HG02943 (cell line): ENCODE results near the gene MYO6.
"Not testable (repeated sequence)": the region's sequence is repeated elsewhere in the genome, so short reads cannot be mapped to it uniquely, and the experiment has no call there.

ENCODE experiments used
- ATAC-seq: cut with Tn5 transposase; IDR thresholded peaks from one replicate; pipeline ENCODE4 v1.9.1; 2021; ENCODE audit warnings: mild to moderate bottlenecking, low read depth, moderate library complexity; ENCODE audit not compliant: unreplicated experiment

MYO6 gene

DNA sequence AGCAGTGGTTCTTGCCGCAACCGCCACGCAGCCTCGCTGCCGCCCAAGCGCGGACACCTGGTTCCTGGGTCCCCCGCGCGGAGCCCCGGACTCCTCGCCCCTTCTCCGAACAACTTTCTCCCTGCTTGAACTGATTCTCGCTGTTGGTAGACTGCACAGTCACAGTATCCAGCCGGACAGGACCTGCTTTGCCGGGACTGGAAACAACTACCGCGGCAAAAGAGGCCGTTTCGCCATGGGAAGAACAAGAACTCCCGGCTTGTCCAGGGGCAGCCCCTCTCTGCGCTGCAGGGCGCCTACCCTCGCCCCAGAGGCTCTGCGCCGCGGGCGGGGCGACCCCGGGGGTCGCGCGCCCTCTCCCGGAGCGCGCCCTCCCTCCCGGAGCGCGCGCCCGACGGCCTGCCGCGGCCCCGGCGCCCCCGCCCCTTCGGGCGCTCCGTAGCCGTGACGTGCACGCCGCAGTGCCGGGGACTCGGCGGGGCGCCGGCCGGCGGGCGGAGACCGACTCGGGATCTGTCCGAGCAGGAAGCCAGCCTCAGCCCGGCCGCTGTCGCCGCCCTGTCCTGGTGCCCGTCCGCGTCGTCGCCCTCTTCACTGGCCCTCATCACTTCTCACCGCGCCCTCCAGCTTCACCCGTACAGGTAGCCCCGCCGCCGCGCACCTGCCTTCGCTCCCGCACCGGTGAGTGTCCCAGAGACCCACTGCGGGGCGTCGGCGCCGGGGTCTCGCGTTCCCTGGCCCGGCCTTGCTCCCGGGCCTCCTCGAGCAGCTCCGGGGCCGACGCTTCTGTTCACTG lies at the start of gene MYO6:
Gene MYO6, plus strand, starts transcription at position 497 of the 796 bp plus-strand sequence. CDS start 68,309 bp downstream, outside the sequence.
- ATAC-seq: peak; percentile 66

DNA sequence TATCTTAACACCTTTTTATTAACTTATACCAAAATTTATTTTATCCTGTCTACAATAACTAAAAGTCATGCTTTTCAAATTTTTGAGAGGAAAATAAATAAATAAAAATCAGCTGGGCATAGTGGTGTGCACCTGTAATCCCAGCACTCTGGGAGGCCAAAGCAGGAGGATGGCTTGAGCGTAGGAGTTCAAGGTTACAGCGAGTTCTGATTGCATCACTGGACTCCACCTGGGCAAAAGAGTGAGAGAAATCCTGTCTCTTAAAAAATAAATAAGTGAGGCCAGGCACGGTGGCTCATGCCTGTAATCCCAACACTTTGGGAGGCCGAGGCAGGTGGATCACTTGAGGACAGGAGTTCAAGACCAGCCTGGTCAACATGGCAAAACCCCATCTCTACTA lies 40.7 kb upstream of the MYO6 start:
- ATAC-seq: not testable (repeated sequence)

DNA sequence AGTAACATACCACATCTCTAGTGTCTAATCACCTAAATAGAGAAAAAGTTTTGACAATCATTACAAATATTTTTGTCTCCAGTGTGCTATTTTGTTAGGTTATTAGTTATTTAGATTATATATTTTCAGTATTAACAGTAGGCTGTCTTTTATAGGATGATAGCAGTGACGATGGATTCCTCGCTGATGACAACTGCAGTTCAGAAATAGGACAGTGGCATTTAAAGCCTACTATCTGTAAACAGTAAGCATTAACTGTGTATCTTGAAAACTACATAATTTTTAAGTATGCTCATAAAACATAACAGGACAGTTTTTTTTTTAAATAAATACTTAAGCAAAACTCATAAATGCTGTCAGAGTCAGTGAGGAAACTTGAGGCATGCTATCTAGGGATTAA lies 37.9 kb upstream of the MYO6 start:
- ATAC-seq: no peak

DNA sequence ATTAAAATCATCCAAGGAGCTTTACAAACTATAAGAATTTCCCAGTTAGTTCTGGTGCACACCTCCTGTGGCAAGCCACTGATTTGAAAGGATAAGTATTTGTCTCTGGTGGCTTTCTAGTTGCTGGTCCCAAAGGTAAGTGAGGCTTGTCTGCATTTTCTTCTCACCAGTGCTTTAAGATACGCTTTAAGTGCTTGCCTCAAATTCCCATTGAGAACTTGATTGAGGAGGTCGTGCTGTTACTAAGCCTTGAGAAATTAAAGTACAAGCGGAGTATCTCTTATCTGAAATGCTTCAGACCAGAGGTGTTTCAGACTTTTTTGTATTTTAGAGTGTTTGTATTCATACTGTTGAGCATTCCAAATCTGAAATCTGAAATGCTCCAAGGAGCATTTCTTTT lies 29.9 kb upstream of the MYO6 start:
- no peak for ATAC-seq

DNA sequence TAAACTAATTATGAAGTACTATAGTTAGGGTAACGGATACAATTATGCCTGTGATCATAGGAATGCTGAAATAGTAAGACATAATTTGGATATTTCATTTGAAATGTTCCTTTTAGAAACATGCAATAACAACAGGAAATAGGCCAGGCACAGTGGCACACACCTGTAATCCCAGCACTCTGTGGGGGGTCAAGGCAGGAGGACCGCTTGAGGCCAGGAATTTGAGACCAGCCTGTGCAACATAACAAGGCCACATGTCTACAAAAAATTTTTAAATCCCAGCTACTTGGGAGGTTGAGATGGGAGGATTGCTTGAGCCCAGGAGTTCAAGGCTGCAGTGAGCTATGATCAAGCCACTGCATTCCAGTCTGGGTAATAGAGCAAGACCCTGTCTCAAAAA lies 25.7 kb upstream of the MYO6 start:
- ATAC-seq: no peak

DNA sequence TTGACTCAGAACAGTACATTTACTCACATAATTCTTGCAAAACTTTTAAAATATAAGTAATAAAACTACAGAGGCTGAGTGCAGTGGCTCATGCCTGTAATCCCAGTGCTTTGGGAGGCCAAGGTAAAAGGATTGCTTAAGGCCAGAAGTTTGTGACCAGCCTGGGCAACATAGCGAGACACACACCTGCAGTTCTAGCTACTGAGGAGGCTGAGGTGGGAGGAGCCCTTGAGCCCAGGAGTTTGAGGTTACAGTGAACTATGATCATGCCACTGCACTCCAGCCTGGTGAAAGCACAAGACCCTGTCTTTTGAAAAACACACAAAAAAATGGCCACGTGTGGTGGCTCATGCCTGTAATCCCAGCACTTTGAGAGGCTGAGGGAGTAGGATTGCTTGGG lies 21.8 kb upstream of the MYO6 start:
- no peak for ATAC-seq

DNA sequence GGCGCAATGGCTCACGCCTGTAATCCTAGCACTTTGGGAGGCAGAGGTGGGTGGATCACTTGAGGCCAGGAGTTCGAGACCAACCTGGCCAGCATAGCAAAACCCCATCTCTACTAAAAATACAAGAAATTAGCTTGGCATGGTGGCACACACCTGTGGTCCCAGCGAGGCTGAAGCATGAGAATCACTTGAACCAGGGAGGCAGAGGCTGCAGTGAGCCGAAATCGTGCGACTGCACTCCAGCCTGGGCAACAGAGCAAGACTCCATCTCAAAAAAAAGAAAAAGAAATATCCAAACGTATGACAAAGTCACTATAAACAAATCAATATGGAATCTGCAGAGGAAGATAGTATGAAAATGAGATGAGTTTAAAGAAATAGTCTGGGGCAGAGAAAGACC lies 18.0 kb upstream of the MYO6 start:
- not testable (repeated sequence) for ATAC-seq

DNA sequence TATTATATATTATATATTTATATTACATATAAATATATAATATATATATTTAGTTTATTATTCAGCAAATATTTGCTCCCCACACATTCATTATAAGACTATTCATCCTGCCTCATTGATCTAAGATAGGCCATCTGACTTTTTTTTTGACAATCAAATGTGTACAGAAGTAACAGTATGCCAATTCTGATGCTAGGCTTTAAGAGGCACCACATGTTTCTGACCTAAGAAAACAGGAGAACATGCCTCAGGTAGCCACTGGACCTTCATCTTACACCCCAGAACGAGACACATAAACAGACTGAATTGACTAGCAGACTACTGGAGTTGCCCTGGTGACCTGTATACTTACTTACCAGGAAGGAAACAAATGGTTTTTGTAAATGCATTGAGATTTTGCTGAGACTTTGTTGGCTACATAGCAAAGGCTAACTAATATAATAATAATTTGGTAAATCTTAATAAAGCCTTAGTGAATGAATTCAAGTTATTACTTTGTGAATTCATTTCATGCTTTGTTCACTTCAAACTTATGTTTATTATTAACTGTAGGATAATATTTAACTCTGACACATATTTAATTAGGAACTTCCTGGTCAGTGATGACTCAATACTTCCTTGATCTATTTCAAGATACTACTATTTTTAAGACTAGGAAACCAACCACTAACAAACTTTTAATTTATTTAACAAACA lies 13.4 kb upstream of the MYO6 start:
- ATAC-seq: peak; percentile 90

DNA sequence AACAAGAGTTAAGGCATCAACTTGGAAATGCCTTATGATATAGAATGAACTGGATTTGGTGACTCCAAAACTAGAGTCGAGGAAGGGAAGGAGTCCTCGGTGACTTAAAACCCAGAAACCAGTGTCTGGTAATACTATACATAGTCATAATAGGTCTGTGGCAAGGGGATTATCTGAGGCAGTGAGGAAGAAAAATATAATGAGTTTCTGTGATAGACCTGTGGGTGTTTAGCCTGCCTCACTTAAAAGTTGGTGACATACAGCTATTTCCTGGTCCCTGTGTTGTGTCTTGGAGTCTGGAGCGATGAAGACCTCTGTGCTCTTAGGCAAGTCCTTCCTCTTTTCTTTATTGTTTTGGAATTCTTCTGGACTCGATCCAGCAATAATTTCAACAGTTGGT lies 5.1 kb upstream of the MYO6 start:
- no peak for ATAC-seq

DNA sequence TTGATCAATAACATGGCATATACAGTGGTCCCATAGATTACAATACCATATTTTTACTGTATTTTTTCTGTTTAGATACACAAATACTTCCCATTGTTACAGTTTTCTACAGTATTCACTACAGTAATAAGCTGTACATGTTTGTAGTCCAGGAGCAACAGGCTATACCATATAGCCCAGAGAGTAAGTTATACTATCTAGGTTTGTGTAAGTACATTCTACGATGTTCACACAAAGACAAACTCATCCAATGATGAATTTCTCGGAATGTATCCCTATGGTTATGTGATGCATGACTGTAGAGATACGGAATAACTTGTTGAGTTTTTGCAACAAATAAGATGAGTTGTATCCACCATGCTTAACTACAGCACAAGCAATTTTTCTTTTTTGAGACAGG lies 3.6 kb upstream of the MYO6 start:
- ATAC-seq: no peak

DNA sequence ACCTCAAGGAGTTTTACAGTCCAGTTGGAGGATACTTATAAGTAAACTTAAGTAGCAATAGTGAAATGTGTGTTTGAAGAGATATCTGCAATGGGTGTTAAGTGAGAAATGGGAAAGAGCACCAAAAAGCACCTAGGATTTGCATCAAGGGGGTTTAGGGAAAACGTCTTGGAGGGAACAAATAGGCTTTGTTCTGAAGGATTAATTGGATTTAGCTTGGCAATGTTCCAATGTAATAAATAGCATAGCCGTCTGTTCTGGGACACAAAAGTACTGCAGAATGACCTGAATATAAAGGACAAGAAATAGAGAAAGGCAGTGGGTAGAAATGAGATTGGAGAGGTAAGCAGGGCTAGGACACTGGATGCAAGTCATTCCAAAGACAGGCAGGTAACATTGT lies 2.8 kb upstream of the MYO6 start:
- no peak for ATAC-seq

DNA sequence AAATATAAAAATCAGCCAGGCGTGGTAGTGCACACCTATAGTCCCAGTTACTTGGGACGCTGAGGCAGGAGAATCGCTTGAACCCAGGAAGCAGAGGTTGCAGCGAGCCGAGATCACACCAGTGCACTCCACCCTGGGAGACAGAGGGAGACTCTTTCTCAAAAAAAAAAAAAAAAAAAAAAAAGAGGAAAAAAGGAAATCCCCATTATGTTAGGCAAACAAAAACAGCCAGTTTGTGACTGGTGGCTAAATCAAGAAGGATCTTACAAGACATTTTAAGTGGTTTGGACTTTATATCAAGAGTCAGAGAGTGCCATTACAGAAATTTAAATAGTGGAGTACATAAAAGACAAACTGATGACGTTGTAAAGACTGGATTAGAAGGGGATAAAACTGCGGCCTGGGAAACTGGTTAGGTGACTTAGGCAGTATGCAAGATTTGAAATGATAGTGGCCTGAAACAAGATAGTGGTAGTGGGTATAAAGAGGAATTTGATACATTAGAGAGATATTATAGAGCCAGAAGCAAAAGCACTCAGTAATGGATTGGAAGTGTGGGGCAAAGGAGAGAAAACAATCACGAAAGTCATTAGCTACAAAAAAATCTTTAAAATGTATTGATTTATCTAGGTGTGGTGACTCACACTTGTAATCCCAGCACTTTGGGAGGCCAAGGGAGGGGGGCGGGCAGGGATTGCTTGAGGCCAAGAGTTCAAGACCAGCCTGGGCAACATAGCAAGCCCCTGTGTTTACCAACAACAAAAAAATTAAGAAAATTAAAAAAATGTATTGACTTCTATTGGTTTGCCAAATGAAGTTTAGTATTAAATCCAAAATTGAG lies 1.7 kb upstream of the MYO6 start:
- ATAC-seq: no peak

DNA sequence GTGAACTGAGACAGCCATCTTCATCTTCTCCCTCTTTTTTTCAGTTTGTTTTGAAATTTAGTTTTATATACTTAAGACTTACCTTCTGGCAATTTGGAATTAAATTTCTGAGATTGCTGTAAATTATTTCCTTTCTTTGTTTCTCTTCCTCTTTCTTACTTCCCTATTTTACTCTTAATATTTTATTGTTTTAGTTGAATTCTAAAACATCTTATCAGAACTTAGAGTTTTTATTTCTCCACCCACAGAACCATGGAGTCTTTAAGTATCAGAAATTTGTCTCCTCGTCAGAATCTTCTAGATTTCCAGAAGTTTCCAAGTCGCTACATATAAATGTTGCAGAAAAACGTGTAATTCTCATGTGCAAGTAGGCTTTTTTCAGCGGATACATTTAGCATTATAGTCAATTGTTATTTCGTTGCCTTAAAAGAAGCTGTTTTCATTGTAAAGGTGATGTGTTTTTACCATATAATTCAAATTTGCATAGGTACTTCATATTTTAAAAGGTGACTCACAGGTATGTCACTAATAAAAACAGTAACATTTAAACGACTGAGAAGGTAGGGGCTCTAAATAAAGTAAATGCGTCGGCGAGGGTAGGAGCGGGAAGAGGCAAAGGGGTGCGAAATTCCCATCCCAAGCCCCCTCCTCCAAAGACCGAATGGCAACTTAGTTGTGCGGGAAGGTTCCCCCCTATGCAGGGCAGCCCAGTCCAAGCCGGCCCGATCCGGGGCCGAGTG lies 866 bp upstream of the MYO6 start:
- ATAC-seq: no peak

DNA sequence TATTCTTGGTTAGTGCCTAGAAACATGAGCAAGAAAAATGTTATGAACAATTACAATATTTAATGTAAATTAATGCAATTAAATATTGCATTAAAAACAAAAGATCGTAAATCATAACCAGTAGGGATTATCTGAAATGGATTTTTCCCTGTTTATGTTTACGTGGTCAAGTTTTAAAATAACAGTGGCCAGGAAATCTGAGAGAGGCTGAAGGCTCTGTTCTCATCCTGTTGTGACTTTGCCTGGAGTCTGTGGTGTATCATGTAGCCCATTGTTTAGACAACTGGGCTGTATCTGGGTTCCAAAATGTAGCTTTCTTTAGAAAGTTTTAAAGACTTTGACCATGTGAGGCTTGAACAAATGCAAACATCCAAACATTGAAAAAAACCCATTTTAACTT lies 2.4 kb downstream of the MYO6 start:
- ATAC-seq: no peak

DNA sequence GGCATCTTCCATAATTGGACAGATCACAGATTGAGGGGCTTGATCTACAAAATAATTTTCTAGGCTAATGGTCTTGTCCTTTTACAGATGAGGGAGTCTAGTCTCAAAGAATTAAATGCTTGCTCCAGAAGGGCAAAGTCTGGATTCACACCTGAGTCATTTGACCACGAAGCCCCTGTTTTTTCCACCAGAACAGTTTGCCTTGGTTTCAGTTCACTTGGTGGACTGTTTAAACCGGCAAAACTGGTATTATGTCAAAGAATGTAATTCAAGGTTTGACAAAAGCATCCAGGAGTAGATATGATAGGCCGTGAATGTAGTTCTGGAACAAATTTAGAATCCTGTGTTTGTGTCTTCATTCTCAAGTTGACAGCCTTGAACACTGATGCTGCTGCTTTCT lies 3.3 kb downstream of the MYO6 start:
- no peak for ATAC-seq

DNA sequence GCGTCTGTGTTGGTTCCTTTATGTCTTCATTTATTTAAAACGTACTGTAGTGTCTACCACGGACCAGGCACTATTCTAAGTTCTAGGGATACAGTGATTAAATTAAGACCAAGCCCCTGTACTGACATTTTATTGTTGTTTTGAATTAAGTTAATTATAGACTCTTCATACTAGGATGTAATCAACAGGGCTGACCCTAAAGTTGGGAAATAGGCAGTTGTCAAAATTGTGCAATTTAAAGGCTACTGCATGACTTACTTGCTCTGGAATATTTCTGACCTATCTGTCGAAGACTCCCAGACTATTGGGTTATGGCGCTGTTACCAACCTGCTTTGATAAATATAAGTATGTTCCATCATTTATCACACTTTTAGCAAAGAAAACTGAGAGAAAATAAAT lies 6.7 kb downstream of the MYO6 start:
- no peak for ATAC-seq

DNA sequence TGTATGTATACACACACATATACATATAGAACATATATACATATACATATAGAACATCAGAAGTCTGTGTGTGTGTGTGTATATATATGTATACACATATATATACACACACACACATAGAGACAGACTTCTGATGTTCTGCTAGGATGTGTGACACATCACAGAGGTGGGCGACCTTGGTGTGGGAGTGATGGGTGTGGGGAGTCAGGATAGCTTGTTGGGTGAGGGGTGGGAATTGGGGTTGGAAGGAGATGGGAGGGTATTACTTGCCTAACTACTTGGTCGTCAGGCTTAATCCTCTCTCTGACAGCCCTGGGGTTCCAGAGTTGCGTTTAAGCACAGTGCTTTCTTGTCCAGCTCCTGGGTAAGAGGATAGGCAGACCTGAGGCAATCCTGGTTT lies 8.3 kb downstream of the MYO6 start:
- ATAC-seq: no peak

DNA sequence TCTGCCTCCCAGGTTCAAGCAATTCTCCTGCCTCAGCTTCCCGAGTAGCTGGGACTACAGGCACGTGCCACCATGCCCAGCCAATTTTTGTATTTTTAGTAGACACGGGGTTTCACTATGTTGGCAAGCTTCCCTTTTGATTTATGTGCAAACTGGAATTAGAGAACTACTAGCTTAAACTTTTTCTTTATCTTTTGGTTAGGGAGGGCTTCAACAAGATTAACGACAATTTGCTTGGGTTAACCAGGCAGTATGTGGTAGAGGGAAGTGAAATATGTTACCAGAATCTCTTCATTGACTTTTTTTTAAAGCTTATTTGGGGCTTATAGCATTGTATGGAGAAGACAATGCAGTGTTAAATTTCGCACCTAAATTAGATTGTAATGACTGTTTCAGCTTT lies 9.0 kb downstream of the MYO6 start:
- ATAC-seq: no peak

DNA sequence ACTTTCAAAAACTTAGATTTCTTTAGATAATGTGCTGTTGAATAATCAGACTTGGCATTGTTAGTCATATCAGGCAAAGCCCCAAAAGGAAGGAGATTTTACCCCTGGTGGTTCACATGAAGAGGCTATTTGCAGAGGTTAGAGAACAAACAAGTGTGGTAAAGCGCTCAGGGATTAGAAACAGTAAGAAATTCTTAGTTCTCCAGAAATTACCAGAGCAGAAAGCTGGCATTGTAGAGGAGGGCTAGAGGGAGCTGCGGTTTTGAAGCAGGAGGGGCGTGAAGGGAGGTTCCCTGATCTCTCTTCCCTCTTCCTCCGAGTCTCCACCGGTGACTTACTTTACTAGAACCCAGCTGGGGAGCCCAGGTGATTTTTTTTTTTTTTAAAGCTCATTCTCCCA lies 10.2 kb downstream of the MYO6 start:
- no peak for ATAC-seq

DNA sequence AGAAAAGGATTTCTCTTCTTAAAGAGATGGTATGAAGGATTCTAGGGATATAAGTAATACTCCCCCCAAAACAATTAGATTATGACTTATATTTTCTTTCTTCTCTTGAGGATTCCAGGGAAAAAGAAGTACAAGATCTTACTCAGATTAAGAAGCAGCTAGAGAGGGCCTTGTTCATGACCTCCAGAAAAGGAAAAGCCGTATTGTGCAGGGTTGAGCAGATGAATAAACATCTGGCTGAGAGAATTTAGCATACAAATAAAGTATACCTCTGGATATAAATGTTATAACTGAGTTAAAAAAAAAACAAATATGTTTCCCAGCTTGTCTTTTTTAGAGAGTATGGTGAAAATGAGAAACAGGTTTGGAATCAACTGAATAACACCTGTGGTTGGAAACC lies 11.3 kb downstream of the MYO6 start:
- ATAC-seq: no peak

DNA sequence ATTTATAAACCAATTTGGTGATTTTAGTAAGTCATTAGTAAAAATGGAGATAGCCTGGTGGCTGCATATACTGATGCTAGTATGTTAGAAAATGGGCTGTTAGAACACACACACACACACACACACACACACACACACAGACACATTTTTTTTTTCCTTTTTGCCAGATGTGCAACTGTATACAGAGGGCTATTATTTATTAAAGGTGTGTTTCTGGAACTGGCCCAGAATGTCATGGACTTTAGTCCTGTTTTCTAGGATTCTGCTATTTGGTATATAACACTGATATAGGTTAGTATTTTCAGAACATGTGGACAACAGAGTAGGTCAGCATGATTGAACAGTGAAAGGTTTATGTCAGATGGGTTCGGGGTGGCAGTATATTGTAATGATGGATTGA lies 12.4 kb downstream of the MYO6 start:
- no peak for ATAC-seq
